GM13976 (cell line): ENCODE results near the gene RPL26.

ENCODE experiments used
- DNase-seq: peaks from one replicate; pipeline ENCODE4 v3.0.0; 2012; ENCODE audit warnings: low spot score
- CTCF ChIP-seq: IDR thresholded peaks from 2 replicates; pipeline ENCODE4 v1.5.1; 2012; ENCODE audit warnings: borderline replicate concordance, mild to moderate bottlenecking; ENCODE audit not compliant: insufficient read depth; ENCODE audit errors: extremely low read depth, missing control alignments, control extremely low read depth
- in situ Hi-C: fragments of 300-500 bp; cut with MboI; formaldehyde crosslinking; loops from one replicate; pipeline ENCODE4 v1.12.0; 2022; ENCODE audit warnings: low sequenced_read_pairs, mixed read lengths, inconsistent platforms; ENCODE audit not compliant: unreplicated experiment

Gene RPL26

GRCh38 chr17:8409966-8410882, 27.2 kb upstream of the RPL26 start:
- TF ChIP-seq CTCF: peak; percentile 79
- in situ Hi-C loops: loop anchor here (10.0 to 25.0 kb wide), 2 partner anchors 335 to 577 kb away; partner anchors contain the start of gene CCDC42
- DNase-seq: peak; percentile 77

GRCh38 chr17:8408371-8408770, 25.4 kb upstream of the RPL26 start:
- in situ Hi-C loops: loop anchor here (25.0 kb wide), 1 partner anchor 579 kb away; no protein-coding TSS in a partner anchor
- no peak for TF ChIP-seq CTCF

GRCh38 chr17:8406174-8406573, 23.2 kb upstream of the RPL26 start:
- in situ Hi-C loops: loop anchor here (25.0 kb wide), 1 partner anchor 581 kb away; no protein-coding TSS in a partner anchor
- DNase-seq: no peak
- TF ChIP-seq CTCF: no peak

More at GRCh38 chr17:8408371-8408770, 25.4 kb upstream of the RPL26 start:
- DNase-seq: no peak

GRCh38 chr17:8405499-8406016, 22.6 kb upstream of the RPL26 start:
- in situ Hi-C loops: loop anchor here (25.0 kb wide), 1 partner anchor 582 kb away; no protein-coding TSS in a partner anchor
- no peak for DNase-seq
- no peak for TF ChIP-seq CTCF

- no peak for TF ChIP-seq CTCF
- in situ Hi-C loops: loop anchor here (25.0 kb wide), 1 partner anchor 584 kb away; no protein-coding TSS in a partner anchor
- DNase-seq: no peak
Measured at GRCh38 chr17:8402921-8403536, 20.0 kb upstream of the RPL26 start.

GRCh38 chr17:8401107-8401506, 18.1 kb upstream of the RPL26 start:
- in situ Hi-C loops: loop anchor here (25.0 kb wide), 1 partner anchor 586 kb away; no protein-coding TSS in a partner anchor
- DNase-seq: no peak
- no peak for TF ChIP-seq CTCF
